ENCODE data around the gene CALCOCO2. TPM values are rescaled to one million over a fixed set of nuclear protein-coding genes. Genes with fewer than 3 reads are reported as not detected.

The CALCOCO2 gene
- total RNA-seq, 1 donor from 2014 or later = 330 TPM

- intact Hi-C loops (cut with micrococcal nuclease) = no loop called here
- DNase-seq = no peak
These were observed 76.8 kb downstream of the CALCOCO2 start for GRCh38 chr17:48907713-48908046.

DNA sequence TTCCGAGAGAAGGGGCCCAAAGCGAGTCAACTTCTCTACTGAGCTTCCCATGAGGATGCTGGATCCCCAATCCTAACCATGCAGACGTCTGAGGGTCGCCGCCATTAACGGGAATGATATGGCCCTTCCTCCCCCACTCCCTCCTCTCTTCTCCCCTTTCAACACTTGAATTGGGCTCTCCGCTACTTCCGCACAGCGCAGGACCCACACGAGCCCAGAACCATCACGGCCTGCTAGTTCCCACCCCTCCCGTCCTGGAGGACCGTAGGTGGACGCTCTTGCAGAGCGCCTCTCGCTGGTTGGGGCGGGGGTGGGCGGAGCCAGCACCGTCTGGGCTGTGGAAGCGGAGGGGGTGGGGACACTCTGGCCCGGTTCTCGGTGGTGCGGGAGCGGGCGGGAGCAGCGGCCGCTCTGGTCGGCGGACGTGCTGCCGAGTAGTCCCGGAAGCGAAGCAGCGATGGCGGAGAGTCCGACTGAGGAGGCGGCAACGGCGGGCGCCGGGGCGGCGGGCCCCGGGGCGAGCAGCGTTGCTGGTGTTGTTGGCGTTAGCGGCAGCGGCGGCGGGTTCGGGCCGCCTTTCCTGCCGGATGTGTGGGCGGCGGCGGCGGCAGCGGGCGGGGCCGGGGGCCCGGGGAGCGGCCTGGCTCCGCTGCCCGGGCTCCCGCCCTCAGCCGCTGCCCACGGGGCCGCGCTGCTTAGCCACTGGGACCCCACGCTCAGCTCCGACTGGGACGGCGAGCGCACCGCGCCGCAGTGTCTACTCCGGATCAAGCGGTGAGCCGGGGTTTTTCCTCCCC, 77.4 kb downstream of the CALCOCO2 start, which contains the start of gene UBE2Z:
Gene UBE2Z (plus strand): TSS at position 361 of the 797 bp plus-strand sequence. CDS start 97 bp downstream, at position 458.
- intact Hi-C loops (cut with micrococcal nuclease) = no loop called here
- ATAC-seq (peak; percentile 98), DNase-seq (peak; percentile 96)

More at GRCh38 chr17:48907713-48908046, 76.8 kb downstream of the CALCOCO2 start:
- ATAC-seq = no peak

GRCh38 chr17:48908853-48909394, 78.1 kb downstream of the CALCOCO2 start:
- ATAC-seq = peak; percentile 57
- intact Hi-C loops (cut with micrococcal nuclease) = no loop called here
- DNase-seq = peak; percentile 84

DNA sequence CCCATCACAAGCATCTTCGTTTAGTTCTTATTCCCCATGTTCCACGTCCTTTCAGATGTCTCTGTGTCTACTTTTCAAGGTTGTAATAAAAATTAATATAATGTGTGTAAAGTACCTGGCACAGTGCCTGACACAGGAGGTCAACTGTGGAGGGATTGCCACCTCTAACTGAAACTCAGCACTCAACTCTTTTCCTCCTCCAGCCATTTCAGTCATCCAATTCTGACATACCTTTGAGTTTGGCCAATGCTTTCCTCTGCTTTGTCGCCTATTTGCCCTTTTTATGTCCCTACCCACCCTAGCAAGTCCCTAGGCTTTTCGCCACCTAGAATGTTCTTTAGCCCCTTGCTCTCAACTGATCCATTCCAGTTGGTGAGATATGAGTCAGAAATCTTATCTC, 78.9 kb downstream of the CALCOCO2 start:
- DNase-seq (no peak), ATAC-seq (no peak)
- intact Hi-C loops (cut with micrococcal nuclease) = no loop called here

- intact Hi-C loops (cut with micrococcal nuclease) = no loop called here
- ATAC-seq = no peak
- DNase-seq = no peak
These were observed 79.5 kb downstream of the CALCOCO2 start for GRCh38 chr17:48910370-48910769.

- intact Hi-C loops (cut with micrococcal nuclease) = no loop called here
- no peak for ATAC-seq
These were observed 81.6 kb downstream of the CALCOCO2 start for GRCh38 chr17:48912476-48912875.

More at GRCh38 chr17:48912476-48912875, 81.6 kb downstream of the CALCOCO2 start:
- no peak for DNase-seq

Other genes with a start within 250 kb of the CALCOCO2 start
- 2.7 TPM for gene HOXB3, start 240.8 kb upstream of the CALCOCO2 start, total RNA-seq
- gene HOXB5, start 237.3 kb upstream of the CALCOCO2 start, total RNA-seq = not detected
- 0.20 TPM for gene HOXB6, start 226.0 kb upstream of the CALCOCO2 start, total RNA-seq
- gene HOXB7, start 220.0 kb upstream of the CALCOCO2 start, total RNA-seq = 0.30 TPM
- not detected for gene HOXB8, start 215.7 kb upstream of the CALCOCO2 start, total RNA-seq
- not detected for gene HOXB9, start 204.7 kb upstream of the CALCOCO2 start, total RNA-seq
- gene PRAC1, start 108.5 kb upstream of the CALCOCO2 start, total RNA-seq = not detected
- gene PRAC2, start 107.8 kb upstream of the CALCOCO2 start, total RNA-seq = not detected
- not detected for gene HOXB13, start 102.3 kb upstream of the CALCOCO2 start, total RNA-seq
- not detected for gene TTLL6, start 13.8 kb upstream of the CALCOCO2 start, total RNA-seq
- 513 TPM for gene ATP5MC1, start 61.8 kb downstream of the CALCOCO2 start, total RNA-seq
- gene UBE2Z, start 77.4 kb downstream of the CALCOCO2 start, total RNA-seq = 35.5 TPM
- 109 TPM for gene SNF8, start 113.8 kb downstream of the CALCOCO2 start, total RNA-seq
- not detected for gene GIP, start 137.6 kb downstream of the CALCOCO2 start, total RNA-seq
- not detected for gene IGF2BP1, start 166.3 kb downstream of the CALCOCO2 start, total RNA-seq